Islet precursor cell (in vitro differentiated cells): ENCODE data around the gene RNF121.
"Not testable (repeated sequence)": the region's sequence is repeated elsewhere in the genome, so short reads cannot be mapped to it uniquely, and the experiment has no call there.

Experiments used
- DNase-seq: peaks from one replicate; pipeline ENCODE4 v3.0.0-alpha.2; 2018

The RNF121 gene

GRCh38 chr11:71928737-71929443, at the start of gene RNF121:
Gene RNF121 (plus strand): TSS chr11:71929046. CDS start chr11:71929062, 16 bp downstream.
- DNase-seq: peak; percentile 99

- not testable (repeated sequence) for DNase-seq
Measured at GRCh38 chr11:71885806-71886205, 43.0 kb upstream of the RNF121 start.

- not testable (repeated sequence) for DNase-seq
Measured at GRCh38 chr11:71888335-71889010, 40.4 kb upstream of the RNF121 start.

- DNase-seq: not testable (repeated sequence)
Measured at GRCh38 chr11:71889181-71889872, 39.5 kb upstream of the RNF121 start.

- no peak for DNase-seq
Measured at GRCh38 chr11:71895961-71896360, 32.9 kb upstream of the RNF121 start.

GRCh38 chr11:71901137-71901536, 27.7 kb upstream of the RNF121 start:
- DNase-seq: peak; percentile 62

- DNase-seq: no peak
Measured at GRCh38 chr11:71908218-71908617, 20.6 kb upstream of the RNF121 start.

- DNase-seq: peak; percentile 67
Measured at GRCh38 chr11:71910775-71911174, 18.1 kb upstream of the RNF121 start.

- not testable (repeated sequence) for DNase-seq
Measured at GRCh38 chr11:71911321-71911985, 17.4 kb upstream of the RNF121 start.

GRCh38 chr11:71911986-71912340, 16.9 kb upstream of the RNF121 start:
- not testable (repeated sequence) for DNase-seq

- no peak for DNase-seq
Measured at GRCh38 chr11:71913756-71914526, 14.9 kb upstream of the RNF121 start.

GRCh38 chr11:71914617-71915189, 14.1 kb upstream of the RNF121 start:
- no peak for DNase-seq

- DNase-seq: no peak
Measured at GRCh38 chr11:71917646-71918140, 11.2 kb upstream of the RNF121 start.

GRCh38 chr11:71927820-71928736, 768 bp upstream of the RNF121 start, which contains the start of gene XNDC1N:
Gene XNDC1N (minus strand): TSS chr11:71928594. CDS start chr11:71923353, 5,241 bp downstream.
- peak; percentile 82 for DNase-seq

- no peak for DNase-seq
Measured at GRCh38 chr11:71929491-71929890, 645 bp downstream of the RNF121 start.

GRCh38 chr11:71930556-71931244, 1.9 kb downstream of the RNF121 start:
- DNase-seq: no peak

- no peak for DNase-seq
Measured at GRCh38 chr11:71931245-71931602, 2.4 kb downstream of the RNF121 start.

GRCh38 chr11:71933141-71933933, 4.5 kb downstream of the RNF121 start:
- DNase-seq: no peak

GRCh38 chr11:71934213-71934612, 5.4 kb downstream of the RNF121 start:
- DNase-seq: no peak
